Upper lobe of left lung (tissue), 6 donors: Measurements from ENCODE around the gene FBXW8. TPM values are rescaled to one million over a fixed set of nuclear protein-coding genes. Genes with fewer than 3 reads are reported as not detected.

Experiments used
- ATAC-seq, 2 donors: fragments of 200-7000 bp; cut with Tn5 transposase; one replicate each; pipeline ENCODE4 v1.9.1; 2022; ENCODE audit warnings: mild to moderate bottlenecking in 2 of 2, moderate library complexity in 2 of 2; ENCODE audit not compliant: low FRiP score in 2 of 2
- DNase-seq, 2 donors: peaks; one replicate each; pipeline ENCODE4 v3.0.0-alpha.2; 2019 to 2020
- H3K27ac ChIP-seq, 4 donors: fragments of 200-600 bp; sonication (generic); one replicate each; pipeline ENCODE4 v1.5.1; 2016 to 2019
- H3K27me3 ChIP-seq, 4 donors: fragments of 200-600 bp; sonication (generic); one replicate each; pipeline ENCODE4 v1.5.1; 2017 to 2019
- H3K36me3 ChIP-seq, 4 donors: fragments of 200-600 bp; sonication (generic); one replicate each; pipeline ENCODE4 v1.5.1; 2016 to 2019
- H3K4me1 ChIP-seq, 4 donors: fragments of 200-600 bp; sonication (generic); one replicate each; pipeline ENCODE4 v1.5.1; 2018 to 2019
- H3K4me3 ChIP-seq, 4 donors: fragments of 200-600 bp; sonication (generic); one replicate each; pipeline ENCODE4 v1.5.1; 2017 to 2019; ENCODE audit warnings: mild to moderate bottlenecking in 2 of 4, moderate library complexity in 1 of 4
- H3K9me3 ChIP-seq, 4 donors: fragments of 200-600 bp; sonication (generic); one replicate each; pipeline ENCODE4 v1.5.1; 2018 to 2019
- EP300 ChIP-seq, 4 donors: sonication (generic); formaldehyde crosslinking; IDR thresholded peaks; one replicate each; pipeline ENCODE4 v1.5.1; 2017; ENCODE audit warnings: antibody characterized with exemption in 4 of 4, control low read depth in 2 of 4
- POLR2A ChIP-seq, 4 donors: fragments of 450-650 bp; IDR thresholded peaks; one replicate each; pipeline ENCODE4 v1.5.1; 2016 to 2017; ENCODE audit warnings: antibody characterized with exemption in 4 of 4, mild to moderate bottlenecking in 2 of 4
- POLR2AphosphoS5 ChIP-seq, 2 donors: sonication (generic); formaldehyde crosslinking; IDR thresholded peaks; one replicate each; pipeline ENCODE4 v1.5.1; 2017; ENCODE audit warnings: antibody characterized with exemption in 2 of 2
- WGBS, 2 donors: methylation state at CpG; one replicate each; pipeline ENCODE4 v1.1.5; 2017 to 2018; 5-methylcytosine and 5-hydroxymethylcytosine counted together
- total RNA-seq, 6 donors: library from RNA; depleted of rRNA in 4 of 6; stranded (reverse); fragments of >200 nt in 4 of 6; gene quantifications; one replicate each; pipeline versions ENCODE4 v1.1.0 to v1.2.1, GENCODE V29; 2016 to 2021
- TF ChIP-seq, protein P1 (sequence below), 6 experiments: fragments of 450-650 bp in 4 of 6; fragments of 200-600 bp in 2 of 6; sonication (generic) in 2 of 6; IDR thresholded peaks; one replicate each; pipeline ENCODE4 v1.5.1; 2016 to 2019; ENCODE audit warnings: antibody characterized with exemption in 6 of 6
- donor health status: DM: no; HTN: no; CAD: no; lungs with moderate emphysema.
- donor health status: DM: no; HTN: yes; CAD: no; lungs with severe emphysema.

FBXW8 gene
- total RNA-seq, 6 donors from 2014 or later: 14.7 to 52.4 (median 18.6) TPM

DNA sequence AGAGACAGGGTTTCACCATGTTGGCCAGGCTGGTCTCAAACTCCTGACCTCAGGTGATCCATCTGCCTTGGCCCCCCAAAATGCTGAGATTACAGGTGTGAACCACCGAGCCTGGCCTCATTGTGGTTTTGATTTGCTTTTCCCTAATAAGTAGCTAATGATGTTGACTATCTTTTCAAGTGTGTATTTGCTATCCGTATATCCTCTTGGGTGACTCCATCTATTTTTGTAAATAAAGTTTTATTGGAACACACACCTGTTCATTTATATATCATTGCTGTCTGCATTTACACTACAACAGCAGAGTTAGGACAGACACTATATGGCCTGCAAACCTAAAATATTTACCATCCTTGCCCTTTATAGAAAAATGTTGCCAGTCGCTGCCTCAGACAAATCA is 15.8 kb upstream of the FBXW8 start:
- DNase-seq (no peak), ATAC-seq (no peak)
- TF ChIP-seq, protein P1, sequence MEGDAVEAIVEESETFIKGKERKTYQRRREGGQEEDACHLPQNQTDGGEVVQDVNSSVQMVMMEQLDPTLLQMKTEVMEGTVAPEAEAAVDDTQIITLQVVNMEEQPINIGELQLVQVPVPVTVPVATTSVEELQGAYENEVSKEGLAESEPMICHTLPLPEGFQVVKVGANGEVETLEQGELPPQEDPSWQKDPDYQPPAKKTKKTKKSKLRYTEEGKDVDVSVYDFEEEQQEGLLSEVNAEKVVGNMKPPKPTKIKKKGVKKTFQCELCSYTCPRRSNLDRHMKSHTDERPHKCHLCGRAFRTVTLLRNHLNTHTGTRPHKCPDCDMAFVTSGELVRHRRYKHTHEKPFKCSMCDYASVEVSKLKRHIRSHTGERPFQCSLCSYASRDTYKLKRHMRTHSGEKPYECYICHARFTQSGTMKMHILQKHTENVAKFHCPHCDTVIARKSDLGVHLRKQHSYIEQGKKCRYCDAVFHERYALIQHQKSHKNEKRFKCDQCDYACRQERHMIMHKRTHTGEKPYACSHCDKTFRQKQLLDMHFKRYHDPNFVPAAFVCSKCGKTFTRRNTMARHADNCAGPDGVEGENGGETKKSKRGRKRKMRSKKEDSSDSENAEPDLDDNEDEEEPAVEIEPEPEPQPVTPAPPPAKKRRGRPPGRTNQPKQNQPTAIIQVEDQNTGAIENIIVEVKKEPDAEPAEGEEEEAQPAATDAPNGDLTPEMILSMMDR (IDR thresholded peaks at IDR 0.05): no peak
- TF ChIP-seq POLR2A (IDR thresholded peaks at IDR 0.05): no peak
- TF ChIP-seq EP300 (IDR thresholded peaks at IDR 0.05): no peak
- no peak for TF ChIP-seq POLR2AphosphoS5 (IDR thresholded peaks at IDR 0.05)
- Histone ChIP-seq H3K9me3 (no peaks in the 10 kb centered on the region), H3K36me3 (no peaks in the 10 kb centered on the region), H3K27me3 (no peaks in the 10 kb centered on the region), H3K4me3 (no peak overlapping the region), H3K4me1 (no peaks in the 10 kb centered on the region), H3K27ac (no peak overlapping the region)
- WGBS, 2 donors: 88% methylated on average over 3 of the region's 3 CpGs

DNA sequence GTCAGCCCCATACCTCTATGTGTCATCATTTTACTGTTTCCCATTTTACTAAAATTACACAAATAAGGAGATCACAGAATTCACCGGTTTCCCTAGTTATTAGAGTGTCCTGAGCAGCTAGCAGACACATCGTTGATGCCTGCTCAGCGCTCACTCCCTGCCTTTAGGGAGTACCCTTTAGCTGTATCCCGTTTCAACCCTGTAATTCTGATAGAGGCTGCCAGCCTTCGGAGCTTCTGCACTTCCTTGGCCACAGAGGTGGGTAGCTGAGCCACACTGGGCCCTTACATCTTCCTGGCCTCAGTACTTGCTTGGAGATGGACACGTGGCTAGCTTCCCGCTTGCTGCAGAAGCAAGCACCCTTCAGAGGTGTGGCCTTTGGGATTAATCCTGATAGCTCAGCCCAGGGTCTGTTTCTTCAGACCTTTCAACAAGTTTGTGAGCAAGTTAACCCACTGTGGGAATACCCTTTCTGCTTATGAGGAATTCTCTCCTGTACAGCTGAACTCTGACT is 14.3 kb upstream of the FBXW8 start:
- no peaks in the 10 kb centered on the region for H3K9me3 ChIP-seq
- no peak overlapping the region for H3K27ac ChIP-seq
- 67 to 79% methylated on average over 5 to 7 of the region's 7 CpGs for WGBS, 2 donors
- TF ChIP-seq POLR2AphosphoS5 (IDR thresholded peaks at IDR 0.05) (no peak), EP300 (IDR thresholded peaks at IDR 0.05) (no peak), POLR2A (IDR thresholded peaks at IDR 0.05) (no peak)
- TF ChIP-seq, protein P1 (IDR thresholded peaks at IDR 0.05): no peak
- no peaks in the 10 kb centered on the region for H3K4me1 ChIP-seq
- ATAC-seq (no peak), DNase-seq (no peak)
- H3K36me3 ChIP-seq: no peaks in the 10 kb centered on the region
- H3K4me3 ChIP-seq: no peak overlapping the region
- no peaks in the 10 kb centered on the region for H3K27me3 ChIP-seq

DNA sequence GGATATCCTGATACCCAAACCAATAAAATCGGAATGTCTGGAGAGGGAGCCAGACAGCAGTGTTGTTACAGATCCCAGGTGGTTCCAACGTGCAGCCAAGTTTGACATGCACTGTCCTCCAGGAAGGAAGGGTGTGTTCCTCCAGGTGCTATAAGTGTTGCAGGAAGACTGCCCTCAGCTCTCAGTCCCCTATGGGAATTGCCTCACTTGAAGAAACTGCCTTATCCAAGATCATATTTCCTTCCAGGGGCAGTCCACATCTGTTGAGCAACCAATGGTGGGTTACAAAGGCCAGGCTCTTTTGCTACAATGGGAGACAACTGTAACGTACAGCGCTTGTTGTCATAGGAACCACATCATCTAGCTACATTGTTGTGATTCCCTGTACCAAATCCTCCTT is 13.3 kb upstream of the FBXW8 start:
- DNase-seq: no peak
- WGBS, 2 donors: 65 to 83% methylated on average over 3 to 4 of the region's 4 CpGs
- no peaks in the 10 kb centered on the region for H3K27me3 ChIP-seq

DNA sequence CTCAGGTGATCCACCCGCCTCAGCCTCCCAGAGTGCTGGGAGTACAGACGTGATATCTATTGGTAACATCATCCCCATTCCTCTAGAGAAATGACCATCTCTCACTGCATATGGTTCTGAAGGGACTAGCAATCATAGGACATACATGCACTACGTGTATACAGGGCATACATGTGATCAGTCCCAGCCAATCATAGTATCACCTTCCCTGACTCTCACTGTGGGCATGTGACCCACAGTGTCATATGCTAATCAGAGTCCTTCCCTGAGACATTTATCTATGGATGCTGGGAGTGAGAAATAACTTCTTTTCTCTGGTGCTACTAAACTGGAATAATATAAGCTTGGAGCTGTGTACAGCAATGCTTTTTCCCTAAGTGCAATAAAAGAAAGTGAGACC is 12.1 kb upstream of the FBXW8 start:
- TF ChIP-seq POLR2AphosphoS5 (IDR thresholded peaks at IDR 0.05): no peak
- no peak for TF ChIP-seq EP300 (IDR thresholded peaks at IDR 0.05)
- TF ChIP-seq, protein P1 (IDR thresholded peaks at IDR 0.05): no peak
- no peak for TF ChIP-seq POLR2A (IDR thresholded peaks at IDR 0.05)
- DNase-seq: no peak
- Histone ChIP-seq H3K4me3 (no peak overlapping the region), H3K36me3 (no peaks in the 10 kb centered on the region), H3K9me3 (no peaks in the 10 kb centered on the region), H3K4me1 (no peaks in the 10 kb centered on the region), H3K27ac (no peak overlapping the region), H3K27me3 (no peaks in the 10 kb centered on the region)
- WGBS, 2 donors: 64 to 74% methylated on average over 3 of the region's 3 CpGs
- no peak for ATAC-seq

More for the DNA sequence above, 13.3 kb upstream of the FBXW8 start:
- Histone ChIP-seq H3K27ac (no peak overlapping the region), H3K9me3 (no peaks in the 10 kb centered on the region), H3K36me3 (no peaks in the 10 kb centered on the region), H3K4me3 (no peak overlapping the region), H3K4me1 (no peaks in the 10 kb centered on the region)
- ATAC-seq: no peak
- TF ChIP-seq, protein P1 (IDR thresholded peaks at IDR 0.05): no peak
- TF ChIP-seq POLR2A (IDR thresholded peaks at IDR 0.05): no peak
- no peak for TF ChIP-seq EP300 (IDR thresholded peaks at IDR 0.05)
- TF ChIP-seq POLR2AphosphoS5 (IDR thresholded peaks at IDR 0.05): no peak

DNA sequence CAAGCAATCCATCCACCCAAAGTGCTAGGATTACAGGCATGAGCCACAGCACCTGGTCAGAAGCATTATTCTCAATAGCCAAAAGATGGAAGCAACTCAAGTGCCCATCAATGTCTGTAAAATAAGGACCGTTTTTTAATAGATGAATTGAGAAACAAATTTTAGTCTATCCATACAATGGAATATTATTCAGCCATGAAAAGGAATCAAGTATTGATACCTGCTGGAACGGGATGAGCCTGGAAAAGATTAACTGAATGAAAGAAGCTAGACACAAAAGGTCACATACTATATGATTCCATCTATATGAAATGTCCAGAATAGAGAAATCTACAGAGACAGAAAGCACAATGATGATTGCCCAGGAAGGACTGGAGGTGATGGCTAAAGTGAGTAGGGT is 9.1 kb upstream of the FBXW8 start:
- H3K27ac ChIP-seq: no peak overlapping the region
- H3K4me1 ChIP-seq: no peaks in the 10 kb centered on the region
- ATAC-seq (no peak), DNase-seq (no peak)
- no peaks in the 10 kb centered on the region for H3K36me3 ChIP-seq
- WGBS, 2 donors: 80 to 81% methylated on average over 2 of the region's 2 CpGs
- H3K4me3 ChIP-seq: no peak overlapping the region
- no peaks in the 10 kb centered on the region for H3K9me3 ChIP-seq
- H3K27me3 ChIP-seq: no peaks in the 10 kb centered on the region
- TF ChIP-seq POLR2A (IDR thresholded peaks at IDR 0.05) (no peak), POLR2AphosphoS5 (IDR thresholded peaks at IDR 0.05) (no peak), EP300 (IDR thresholded peaks at IDR 0.05) (no peak)
- TF ChIP-seq, protein P1 (IDR thresholded peaks at IDR 0.05): no peak
